Dendritic cell treated with granulocyte-macrophage colony-stimulating factor and Interleukin-4, amounts not matched to agents 40 ng/mL and 50 ng/mL, for 4 days (primary cell): ENCODE measurements around the gene ABCC1.

ENCODE experiments used
- H3K27ac Mint-ChIP-seq: one replicate; pipeline ENCODE4 v1.8.0; 2022; ENCODE audit warnings: mild to moderate bottlenecking, mixed read lengths
- H3K27me3 Mint-ChIP-seq: one replicate; pipeline ENCODE4 v1.8.0; 2022; ENCODE audit warnings: mild to moderate bottlenecking, mixed read lengths
- H3K36me3 Mint-ChIP-seq: one replicate; pipeline ENCODE4 v1.8.0; 2022; ENCODE audit warnings: low read depth, mixed read lengths
- H3K4me1 Mint-ChIP-seq: one replicate; pipeline ENCODE4 v1.8.0; 2022; ENCODE audit warnings: low read depth, mixed read lengths
- H3K4me3 Mint-ChIP-seq: one replicate; pipeline ENCODE4 v1.8.0; 2022; ENCODE audit warnings: mild to moderate bottlenecking, moderate library complexity, mixed read lengths
- H3K9me3 Mint-ChIP-seq: one replicate; pipeline ENCODE4 v1.8.0; 2022; ENCODE audit warnings: mixed read lengths
- intact Hi-C: fragments of 100-400 bp; cut with micrococcal nuclease; formaldehyde crosslinking; loops from one replicate; pipeline ENCODE4 v1.15.0; 2022

The ABCC1 gene

GRCh38 chr16:16003719-16004313, 54.4 kb downstream of the ABCC1 start:
- peaks cover 32% of the 10 kb centered on the region for H3K36me3 Mint-ChIP-seq
- peaks cover 45% of the 10 kb centered on the region for H3K4me1 Mint-ChIP-seq
- intact Hi-C loops = no loop called here
- H3K4me3 Mint-ChIP-seq = no peak overlapping the region
- H3K27ac Mint-ChIP-seq = no peak overlapping the region
- H3K9me3 Mint-ChIP-seq = no peaks in the 10 kb centered on the region
- H3K27me3 Mint-ChIP-seq = no peaks in the 10 kb centered on the region

GRCh38 chr16:16004314-16004749, 54.9 kb downstream of the ABCC1 start:
- Mint-ChIP-seq H3K9me3 (no peaks in the 10 kb centered on the region), H3K4me3 (no peak overlapping the region), H3K27ac (no peak overlapping the region), H3K27me3 (no peaks in the 10 kb centered on the region), H3K36me3 (peaks cover 37% of the 10 kb centered on the region), H3K4me1 (peaks cover 44% of the 10 kb centered on the region)
- intact Hi-C loops = no loop called here

GRCh38 chr16:16005721-16006120, 56.3 kb downstream of the ABCC1 start:
- H3K4me1 Mint-ChIP-seq = peaks cover 35% of the 10 kb centered on the region
- H3K4me3 Mint-ChIP-seq = no peak overlapping the region
- no peaks in the 10 kb centered on the region for H3K27me3 Mint-ChIP-seq
- no peak overlapping the region for H3K27ac Mint-ChIP-seq
- intact Hi-C loops = loop anchor here (5.0 kb wide), 1 partner anchor 48 kb away; no protein-coding TSS in a partner anchor
- H3K9me3 Mint-ChIP-seq = no peaks in the 10 kb centered on the region
- peaks cover 46% of the 10 kb centered on the region for H3K36me3 Mint-ChIP-seq

- no peak overlapping the region for H3K27ac Mint-ChIP-seq
- H3K4me3 Mint-ChIP-seq = no peak overlapping the region
- H3K4me1 Mint-ChIP-seq = peaks cover 26% of the 10 kb centered on the region
- no peaks in the 10 kb centered on the region for H3K9me3 Mint-ChIP-seq
- intact Hi-C loops = loop anchor here (5.0 kb wide), 1 partner anchor 49 kb away; no protein-coding TSS in a partner anchor
- peaks cover 52% of the 10 kb centered on the region for H3K36me3 Mint-ChIP-seq
- no peaks in the 10 kb centered on the region for H3K27me3 Mint-ChIP-seq
Measured at GRCh38 chr16:16006650-16007049, 57.2 kb downstream of the ABCC1 start.

GRCh38 chr16:16007743-16008111, 58.3 kb downstream of the ABCC1 start:
- Mint-ChIP-seq H3K4me1 (peaks cover 22% of the 10 kb centered on the region), H3K4me3 (no peak overlapping the region), H3K27ac (peak overlapping the region; percentile 42), H3K36me3 (peaks cover 58% of the 10 kb centered on the region), H3K9me3 (no peaks in the 10 kb centered on the region), H3K27me3 (no peaks in the 10 kb centered on the region)
- intact Hi-C loops = loop anchor here (5.0 kb wide), 1 partner anchor 50 kb away; no protein-coding TSS in a partner anchor

GRCh38 chr16:16008666-16009065, 59.2 kb downstream of the ABCC1 start:
- Mint-ChIP-seq H3K9me3 (no peaks in the 10 kb centered on the region), H3K4me3 (no peak overlapping the region), H3K27me3 (no peaks in the 10 kb centered on the region), H3K4me1 (peaks cover 22% of the 10 kb centered on the region), H3K36me3 (peaks cover 67% of the 10 kb centered on the region), H3K27ac (no peak overlapping the region)
- intact Hi-C loops = loop anchor here (5.0 kb wide), 1 partner anchor 51 kb away; no protein-coding TSS in a partner anchor

- Mint-ChIP-seq H3K27me3 (no peaks in the 10 kb centered on the region), H3K36me3 (peaks cover 75% of the 10 kb centered on the region), H3K27ac (no peak overlapping the region), H3K4me3 (no peak overlapping the region), H3K9me3 (no peaks in the 10 kb centered on the region), H3K4me1 (peaks cover 16% of the 10 kb centered on the region)
- intact Hi-C loops = loop anchor here (5.0 kb wide), 1 partner anchor 52 kb away; no protein-coding TSS in a partner anchor
Measured at GRCh38 chr16:16009401-16009800, 60.0 kb downstream of the ABCC1 start.

- intact Hi-C loops = no loop called here
- Mint-ChIP-seq H3K27ac (no peak overlapping the region), H3K4me3 (no peak overlapping the region), H3K9me3 (no peaks in the 10 kb centered on the region), H3K36me3 (peaks cover 83% of the 10 kb centered on the region), H3K27me3 (no peaks in the 10 kb centered on the region), H3K4me1 (peaks cover 16% of the 10 kb centered on the region)
Measured at GRCh38 chr16:16010194-16010593, 60.8 kb downstream of the ABCC1 start.

GRCh38 chr16:16012144-16012543, 62.7 kb downstream of the ABCC1 start:
- H3K36me3 Mint-ChIP-seq = peaks cover 96% of the 10 kb centered on the region

GRCh38 chr16:16013812-16014211, 64.4 kb downstream of the ABCC1 start:
- H3K27me3 Mint-ChIP-seq = no peaks in the 10 kb centered on the region
- no peak overlapping the region for H3K4me3 Mint-ChIP-seq
- intact Hi-C loops = no loop called here
- no peaks in the 10 kb centered on the region for H3K4me1 Mint-ChIP-seq
- H3K9me3 Mint-ChIP-seq = no peaks in the 10 kb centered on the region
- peaks cover 100% of the 10 kb centered on the region for H3K36me3 Mint-ChIP-seq
- no peak overlapping the region for H3K27ac Mint-ChIP-seq

More at GRCh38 chr16:16012144-16012543, 62.7 kb downstream of the ABCC1 start:
- Mint-ChIP-seq H3K9me3 (no peaks in the 10 kb centered on the region), H3K27me3 (no peaks in the 10 kb centered on the region), H3K27ac (no peak overlapping the region), H3K4me3 (no peak overlapping the region), H3K4me1 (peaks cover 9% of the 10 kb centered on the region)
- intact Hi-C loops = no loop called here

GRCh38 chr16:16014329-16015224, 65.2 kb downstream of the ABCC1 start:
- H3K4me3 Mint-ChIP-seq = no peak overlapping the region
- H3K36me3 Mint-ChIP-seq = peaks cover 100% of the 10 kb centered on the region
- no peaks in the 10 kb centered on the region for H3K9me3 Mint-ChIP-seq
- peaks cover 1% of the 10 kb centered on the region for H3K4me1 Mint-ChIP-seq
- intact Hi-C loops = no loop called here
- peak overlapping the region; percentile 45 for H3K27ac Mint-ChIP-seq
- no peaks in the 10 kb centered on the region for H3K27me3 Mint-ChIP-seq

- Mint-ChIP-seq H3K9me3 (no peaks in the 10 kb centered on the region), H3K27ac (no peak overlapping the region), H3K4me3 (no peak overlapping the region), H3K36me3 (peaks cover 100% of the 10 kb centered on the region), H3K27me3 (no peaks in the 10 kb centered on the region), H3K4me1 (peaks cover 14% of the 10 kb centered on the region)
- intact Hi-C loops = no loop called here
Measured at GRCh38 chr16:16015849-16016248, 66.4 kb downstream of the ABCC1 start.

GRCh38 chr16:16016388-16016964, 67.1 kb downstream of the ABCC1 start:
- no peaks in the 10 kb centered on the region for H3K9me3 Mint-ChIP-seq

GRCh38 chr16:16017812-16018211, 68.4 kb downstream of the ABCC1 start:
- H3K27me3 Mint-ChIP-seq = no peaks in the 10 kb centered on the region
- H3K9me3 Mint-ChIP-seq = no peaks in the 10 kb centered on the region
- intact Hi-C loops = no loop called here
- no peak overlapping the region for H3K4me3 Mint-ChIP-seq
- peaks cover 30% of the 10 kb centered on the region for H3K4me1 Mint-ChIP-seq
- peaks cover 100% of the 10 kb centered on the region for H3K36me3 Mint-ChIP-seq
- H3K27ac Mint-ChIP-seq = no peak overlapping the region

More at GRCh38 chr16:16016388-16016964, 67.1 kb downstream of the ABCC1 start:
- Mint-ChIP-seq H3K27ac (no peak overlapping the region), H3K4me3 (no peak overlapping the region), H3K27me3 (no peaks in the 10 kb centered on the region), H3K4me1 (peaks cover 20% of the 10 kb centered on the region), H3K36me3 (peaks cover 100% of the 10 kb centered on the region)
- intact Hi-C loops = no loop called here
